Measurements from ENCODE around the gene BLID.

BLID gene

DNA sequence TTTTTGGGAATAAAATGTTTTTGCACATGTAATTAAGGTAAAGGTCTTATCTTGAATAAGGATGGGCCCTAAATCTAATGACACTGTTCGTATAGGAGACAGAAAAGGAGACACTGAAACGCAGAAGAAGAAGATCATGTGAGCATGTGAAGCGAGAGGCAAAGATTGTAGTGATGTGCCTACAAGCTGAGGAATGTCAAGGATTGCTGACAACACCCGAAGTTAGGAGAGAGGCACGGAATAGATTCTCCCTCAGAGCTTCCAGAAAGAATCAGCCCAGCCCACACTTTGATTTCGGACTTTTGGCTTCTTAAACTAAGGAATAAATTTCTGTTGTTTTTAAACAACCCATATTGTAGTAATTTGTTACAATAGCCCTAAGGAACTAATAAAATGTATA is 4.1 kb upstream of the BLID start:
- no peaks in the 10 kb centered on the region for H3K9me3 ChIP-seq (ENCODE audit: control insufficient read depth in 2 of 2, low read length in 2 of 2)

DNA sequence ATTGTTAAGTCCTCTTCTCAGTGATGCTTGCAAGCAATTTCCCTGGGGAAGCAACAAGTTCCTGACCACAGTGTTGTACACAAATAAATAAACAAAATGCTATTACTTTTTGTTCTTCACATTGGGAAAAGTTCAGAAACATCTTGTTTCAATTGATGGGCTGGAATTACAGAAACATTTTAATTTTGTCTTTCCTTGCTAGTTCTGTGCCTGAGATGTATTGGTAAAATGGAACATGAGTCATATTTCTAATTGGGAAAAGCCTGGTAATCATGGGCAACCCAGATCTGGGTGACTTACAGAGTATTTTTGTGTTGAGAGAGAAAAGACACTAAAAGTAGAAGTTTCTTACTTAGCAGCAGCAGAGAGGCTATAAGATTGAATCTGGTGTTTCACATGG is 576 bp upstream of the BLID start:
- no peak overlapping the region for H3K9ac ChIP-seq (ENCODE audit: low read length in 2 of 2)
- H3K9me3 ChIP-seq (ENCODE audit: control insufficient read depth in 2 of 2, low read length in 2 of 2) = no peaks in the 10 kb centered on the region
- H3K4me3 ChIP-seq (ENCODE audit: low read length in 2 of 2) = no peak overlapping the region
- peaks cover 0 to 1% of the 10 kb centered on the region in 2 donors for H3K36me3 ChIP-seq (ENCODE audit: control insufficient read depth in 2 of 2, insufficient read depth in 2 of 2, low read length in 2 of 2)
- H3K27ac ChIP-seq (ENCODE audit: low read length) = no peak overlapping the region
- peaks cover 12% of the 10 kb centered on the region for H3K4me1 ChIP-seq (ENCODE audit: control insufficient read depth, insufficient read depth, low read length)
- no peaks in the 10 kb centered on the region for H3K27me3 ChIP-seq (ENCODE audit: control insufficient read depth in 1 of 2, insufficient read depth in 2 of 2, low read length in 2 of 2)

More for the DNA sequence above, 4.1 kb upstream of the BLID start:
- no peak overlapping the region for H3K27ac ChIP-seq (ENCODE audit: low read length)
- H3K4me3 ChIP-seq (ENCODE audit: low read length in 2 of 2) = no peak overlapping the region
- no peak overlapping the region for H3K9ac ChIP-seq (ENCODE audit: low read length in 2 of 2)
- peaks cover 0 to 2% of the 10 kb centered on the region in 2 donors for H3K36me3 ChIP-seq (ENCODE audit: control insufficient read depth in 2 of 2, insufficient read depth in 2 of 2, low read length in 2 of 2)
- no peaks in the 10 kb centered on the region for H3K27me3 ChIP-seq (ENCODE audit: control insufficient read depth in 1 of 2, insufficient read depth in 2 of 2, low read length in 2 of 2)
- peaks cover 6% of the 10 kb centered on the region for H3K4me1 ChIP-seq (ENCODE audit: control insufficient read depth, insufficient read depth, low read length)

DNA sequence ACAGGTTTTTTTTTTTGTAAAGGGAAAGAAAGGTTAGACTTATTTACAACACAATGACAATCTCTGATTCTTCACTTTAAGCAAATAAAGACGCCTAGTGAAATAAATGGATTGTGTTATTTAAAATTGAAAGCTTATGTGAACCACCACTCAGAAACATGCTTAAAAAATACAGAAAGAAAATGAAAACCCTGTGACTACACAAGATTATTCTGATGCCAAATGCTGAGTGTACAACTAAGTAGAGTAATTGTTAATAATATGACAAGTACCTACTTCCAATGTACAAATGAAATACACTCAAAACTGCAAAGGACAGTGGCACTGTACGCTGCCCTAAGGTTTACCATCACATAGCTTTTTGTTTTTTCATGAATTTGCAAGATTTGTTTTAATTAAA is 1.0 kb downstream of the BLID start:
- H3K27me3 ChIP-seq (ENCODE audit: control insufficient read depth in 1 of 2, insufficient read depth in 2 of 2, low read length in 2 of 2) = no peaks in the 10 kb centered on the region
- H3K9me3 ChIP-seq (ENCODE audit: control insufficient read depth in 2 of 2, low read length in 2 of 2) = no peaks in the 10 kb centered on the region
- no peak overlapping the region for H3K4me3 ChIP-seq (ENCODE audit: low read length in 2 of 2)
- H3K9ac ChIP-seq (ENCODE audit: low read length in 2 of 2) = no peak overlapping the region
- H3K27ac ChIP-seq (ENCODE audit: low read length) = peak overlapping the region; percentile 6
- H3K36me3 ChIP-seq (ENCODE audit: control insufficient read depth in 2 of 2, insufficient read depth in 2 of 2, low read length in 2 of 2) = no peaks in the 10 kb centered on the region
- H3K4me1 ChIP-seq (ENCODE audit: control insufficient read depth, insufficient read depth, low read length) = peaks cover 12% of the 10 kb centered on the region

DNA sequence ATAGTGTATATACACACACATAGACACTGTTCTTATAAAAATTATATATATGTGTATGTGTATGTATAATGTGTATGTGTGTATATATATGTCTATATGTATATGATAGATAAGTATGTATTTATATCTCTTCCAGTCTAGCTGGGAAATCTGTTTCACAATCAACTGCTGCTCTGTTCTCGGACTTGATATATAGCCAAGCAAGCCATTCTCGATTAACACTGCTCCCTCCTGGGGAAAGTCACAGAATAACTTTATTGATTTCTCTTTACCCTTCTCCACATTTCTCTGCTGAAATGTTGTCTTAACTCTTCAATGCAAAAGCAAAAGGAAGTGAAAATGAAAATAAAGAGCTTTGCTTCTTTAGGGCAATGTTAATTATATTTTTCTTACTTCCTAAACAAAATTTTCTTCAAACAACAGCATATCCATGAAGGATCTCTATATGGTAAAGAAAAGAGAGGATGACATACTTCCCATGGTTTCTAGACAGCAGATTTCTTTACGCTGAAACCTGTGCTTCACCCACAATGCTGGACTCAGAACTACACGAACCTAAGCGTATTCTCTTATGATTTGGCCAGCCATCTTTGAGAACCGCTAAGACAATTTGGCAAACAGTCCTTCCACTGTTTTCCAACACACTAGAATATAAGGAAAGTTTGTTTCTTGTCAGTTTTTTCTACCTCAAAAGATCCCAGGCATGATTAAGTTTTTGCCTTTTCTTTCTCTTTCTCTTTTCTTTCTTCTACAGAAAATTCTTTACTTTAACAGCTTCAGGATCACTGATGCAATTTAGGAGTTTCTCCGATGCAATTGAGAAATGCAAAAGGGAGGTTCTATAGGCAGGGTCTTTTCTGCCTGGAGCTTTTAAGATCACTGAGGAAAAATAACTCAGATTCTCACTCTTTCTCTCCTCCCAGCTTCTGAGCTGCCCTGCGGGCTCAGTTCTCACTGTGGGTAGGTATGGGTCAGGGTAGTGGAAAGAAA is 1.9 kb downstream of the BLID start:
- no peak overlapping the region for H3K9ac ChIP-seq (ENCODE audit: low read length in 2 of 2)
- H3K27ac ChIP-seq (ENCODE audit: low read length) = peak overlapping the region; percentile 6
- H3K36me3 ChIP-seq (ENCODE audit: control insufficient read depth in 2 of 2, insufficient read depth in 2 of 2, low read length in 2 of 2) = no peaks in the 10 kb centered on the region
- peaks cover 12% of the 10 kb centered on the region for H3K4me1 ChIP-seq (ENCODE audit: control insufficient read depth, insufficient read depth, low read length)
- no peak overlapping the region for H3K4me3 ChIP-seq (ENCODE audit: low read length in 2 of 2)
- no peaks in the 10 kb centered on the region for H3K9me3 ChIP-seq (ENCODE audit: control insufficient read depth in 2 of 2, low read length in 2 of 2)
- H3K27me3 ChIP-seq (ENCODE audit: control insufficient read depth in 1 of 2, insufficient read depth in 2 of 2, low read length in 2 of 2) = no peaks in the 10 kb centered on the region

DNA sequence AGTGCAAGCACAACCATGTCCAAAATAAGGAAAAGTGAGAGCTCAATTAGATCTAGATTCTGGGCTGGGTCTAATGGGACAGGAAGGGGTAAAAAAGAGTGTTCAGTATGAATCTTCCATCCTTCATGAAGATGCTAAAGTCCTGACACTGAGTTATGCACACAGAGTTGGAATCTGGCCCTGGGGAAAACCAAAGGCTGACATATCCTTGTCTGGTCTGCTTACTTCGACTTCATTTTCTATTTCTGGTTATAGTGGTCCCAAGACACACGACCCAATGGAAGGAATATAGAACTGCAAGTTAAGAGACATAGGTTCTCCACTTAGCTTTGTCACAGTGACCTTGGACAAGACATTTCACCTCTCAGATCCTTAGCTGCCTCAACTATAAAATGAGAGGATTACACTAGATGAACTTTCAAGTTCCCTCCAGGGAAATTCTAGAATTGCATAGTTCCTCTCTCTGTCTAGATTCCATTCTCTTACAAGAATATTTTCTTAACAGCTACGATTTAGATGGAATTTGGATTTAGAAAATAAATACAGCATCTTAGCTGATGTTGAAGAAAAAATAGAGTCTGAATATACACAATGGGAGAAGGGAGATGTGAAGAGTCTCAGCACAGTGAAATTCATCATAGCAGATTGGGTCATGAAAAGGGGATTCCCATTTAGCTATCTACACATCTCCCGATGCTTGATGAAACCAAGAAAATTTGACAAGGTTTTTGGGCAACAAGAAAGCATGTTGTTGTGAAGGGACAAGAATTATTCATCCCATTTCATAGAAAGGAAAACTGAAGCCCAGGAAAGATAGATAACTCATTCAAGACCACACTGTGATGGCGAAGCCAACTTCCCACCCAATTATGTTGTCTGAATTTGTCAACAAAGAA is 3.3 kb downstream of the BLID start:
- Histone ChIP-seq H3K27me3 (ENCODE audit: control insufficient read depth in 1 of 2, insufficient read depth in 2 of 2, low read length in 2 of 2) (no peaks in the 10 kb centered on the region), H3K36me3 (ENCODE audit: control insufficient read depth in 2 of 2, insufficient read depth in 2 of 2, low read length in 2 of 2) (no peaks in the 10 kb centered on the region), H3K9me3 (ENCODE audit: control insufficient read depth in 2 of 2, low read length in 2 of 2) (no peaks in the 10 kb centered on the region), H3K4me1 (ENCODE audit: control insufficient read depth, insufficient read depth, low read length) (peaks cover 12% of the 10 kb centered on the region), H3K4me3 (ENCODE audit: low read length in 2 of 2) (no peak overlapping the region), H3K9ac (ENCODE audit: low read length in 2 of 2) (no peak overlapping the region), H3K27ac (ENCODE audit: low read length) (no peak overlapping the region)

DNA sequence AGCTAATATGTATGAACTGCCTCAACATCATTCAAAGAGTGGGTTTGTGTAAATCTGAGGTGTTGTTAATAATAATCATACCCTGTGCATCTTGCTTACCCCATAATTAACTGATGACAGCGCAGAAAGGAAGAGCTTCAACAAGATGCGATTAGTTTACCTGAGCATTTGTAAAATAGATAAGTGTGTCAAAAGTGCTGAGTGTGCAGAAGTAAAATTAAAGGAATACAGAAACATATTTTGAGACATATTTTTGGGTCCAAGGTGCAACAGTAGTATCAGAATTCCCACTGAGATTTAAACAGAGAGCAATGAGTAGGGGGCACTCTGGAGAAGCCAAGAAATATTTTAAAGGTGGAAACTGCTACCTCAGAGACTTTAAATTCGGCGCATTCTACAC is 6.1 kb downstream of the BLID start:
- H3K9ac ChIP-seq (ENCODE audit: low read length in 2 of 2) = no peak overlapping the region
- H3K4me1 ChIP-seq (ENCODE audit: control insufficient read depth, insufficient read depth, low read length) = peaks cover 4% of the 10 kb centered on the region
- H3K36me3 ChIP-seq (ENCODE audit: control insufficient read depth in 2 of 2, insufficient read depth in 2 of 2, low read length in 2 of 2) = no peaks in the 10 kb centered on the region
- no peaks in the 10 kb centered on the region for H3K9me3 ChIP-seq (ENCODE audit: control insufficient read depth in 2 of 2, low read length in 2 of 2)
- H3K27me3 ChIP-seq (ENCODE audit: control insufficient read depth in 1 of 2, insufficient read depth in 2 of 2, low read length in 2 of 2) = no peaks in the 10 kb centered on the region
- H3K27ac ChIP-seq (ENCODE audit: low read length) = no peak overlapping the region
- no peak overlapping the region for H3K4me3 ChIP-seq (ENCODE audit: low read length in 2 of 2)

DNA sequence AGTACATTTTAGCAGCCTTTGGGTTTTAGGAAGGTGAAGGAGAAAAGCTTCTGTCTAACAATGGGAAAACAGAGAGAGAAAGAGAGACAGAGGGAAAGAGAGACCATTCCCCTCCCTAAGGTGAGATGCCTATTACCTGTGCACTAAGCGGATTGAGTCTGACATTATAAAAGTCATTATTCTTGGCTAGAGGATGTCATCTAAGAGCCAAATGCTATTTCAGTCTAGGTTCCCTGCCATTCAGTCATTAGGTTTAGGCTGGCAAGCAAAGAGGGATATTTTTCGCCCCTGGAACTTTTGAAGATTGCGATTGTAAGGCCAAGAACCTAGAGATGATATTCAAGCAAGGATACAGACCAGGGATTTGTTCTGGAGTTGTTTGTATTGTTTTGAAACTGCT is 7.2 kb downstream of the BLID start:
- H3K9ac ChIP-seq (ENCODE audit: low read length in 2 of 2) = no peak overlapping the region
- H3K4me3 ChIP-seq (ENCODE audit: low read length in 2 of 2) = no peak overlapping the region
- H3K27me3 ChIP-seq (ENCODE audit: control insufficient read depth in 1 of 2, insufficient read depth in 2 of 2, low read length in 2 of 2) = no peaks in the 10 kb centered on the region
- no peaks in the 10 kb centered on the region for H3K36me3 ChIP-seq (ENCODE audit: control insufficient read depth in 2 of 2, insufficient read depth in 2 of 2, low read length in 2 of 2)
- no peaks in the 10 kb centered on the region for H3K9me3 ChIP-seq (ENCODE audit: control insufficient read depth in 2 of 2, low read length in 2 of 2)
- no peak overlapping the region for H3K27ac ChIP-seq (ENCODE audit: low read length)
- H3K4me1 ChIP-seq (ENCODE audit: control insufficient read depth, insufficient read depth, low read length) = no peaks in the 10 kb centered on the region

DNA sequence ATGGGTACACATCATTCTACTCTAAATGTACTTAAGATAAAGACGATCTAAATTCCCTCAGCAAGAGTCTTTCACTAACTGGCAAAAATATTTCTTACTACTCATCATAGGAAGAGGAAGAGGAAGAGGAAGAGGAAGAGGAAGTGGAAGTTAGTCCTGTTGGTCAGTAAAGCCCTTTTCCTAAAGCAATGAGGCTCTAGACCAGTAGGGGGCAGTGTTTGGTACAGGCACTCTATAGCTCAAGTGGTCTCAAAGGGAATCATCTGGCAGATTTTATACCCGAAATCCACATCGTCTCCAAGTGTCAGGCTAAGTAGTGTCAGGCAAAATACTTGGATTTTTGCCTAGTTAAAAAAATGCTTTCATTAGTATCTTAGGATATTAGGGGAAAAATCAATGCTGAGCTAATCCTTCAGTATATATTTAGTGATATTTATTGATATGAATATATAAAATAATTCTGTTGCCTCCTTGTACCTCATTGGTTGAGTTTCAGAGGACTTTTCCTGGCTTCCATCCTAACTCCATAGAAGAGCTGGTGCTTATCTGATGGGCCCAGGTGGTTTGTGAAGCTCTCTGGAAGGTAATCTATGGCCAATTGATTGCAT is 7.7 kb downstream of the BLID start:
- Histone ChIP-seq H3K9me3 (ENCODE audit: control insufficient read depth in 2 of 2, low read length in 2 of 2) (no peaks in the 10 kb centered on the region), H3K4me3 (ENCODE audit: low read length in 2 of 2) (no peak overlapping the region), H3K9ac (ENCODE audit: low read length in 2 of 2) (no peak overlapping the region), H3K27me3 (ENCODE audit: control insufficient read depth in 1 of 2, insufficient read depth in 2 of 2, low read length in 2 of 2) (no peaks in the 10 kb centered on the region), H3K36me3 (ENCODE audit: control insufficient read depth in 2 of 2, insufficient read depth in 2 of 2, low read length in 2 of 2) (no peaks in the 10 kb centered on the region), H3K4me1 (ENCODE audit: control insufficient read depth, insufficient read depth, low read length) (no peaks in the 10 kb centered on the region), H3K27ac (ENCODE audit: low read length) (no peak overlapping the region)

DNA sequence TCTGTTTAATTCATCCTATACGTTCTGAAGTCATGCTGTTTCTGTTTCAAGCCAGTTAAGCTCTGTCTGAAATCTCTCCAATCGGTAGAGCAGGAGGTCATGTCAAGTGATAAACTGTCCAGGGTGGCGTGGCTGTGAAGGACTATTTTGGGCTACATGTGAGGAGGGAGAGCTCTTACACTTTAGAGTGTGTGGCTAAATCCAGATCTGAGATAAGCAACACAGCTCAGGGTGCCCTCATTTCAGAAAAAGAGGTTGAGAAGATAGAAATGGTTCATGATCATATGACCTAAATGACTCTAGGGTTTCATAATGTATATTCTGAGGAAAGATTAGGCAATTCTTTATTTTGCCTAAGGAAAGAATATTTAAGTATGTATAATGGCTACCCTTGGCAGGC is 8.4 kb downstream of the BLID start:
- no peaks in the 10 kb centered on the region for H3K9me3 ChIP-seq (ENCODE audit: control insufficient read depth in 2 of 2, low read length in 2 of 2)
- no peaks in the 10 kb centered on the region for H3K36me3 ChIP-seq (ENCODE audit: control insufficient read depth in 2 of 2, insufficient read depth in 2 of 2, low read length in 2 of 2)
- H3K27me3 ChIP-seq (ENCODE audit: control insufficient read depth in 1 of 2, insufficient read depth in 2 of 2, low read length in 2 of 2) = no peaks in the 10 kb centered on the region
- H3K9ac ChIP-seq (ENCODE audit: low read length in 2 of 2) = no peak overlapping the region
- no peak overlapping the region for H3K4me3 ChIP-seq (ENCODE audit: low read length in 2 of 2)
- H3K27ac ChIP-seq (ENCODE audit: low read length) = no peak overlapping the region
- no peaks in the 10 kb centered on the region for H3K4me1 ChIP-seq (ENCODE audit: control insufficient read depth, insufficient read depth, low read length)

DNA sequence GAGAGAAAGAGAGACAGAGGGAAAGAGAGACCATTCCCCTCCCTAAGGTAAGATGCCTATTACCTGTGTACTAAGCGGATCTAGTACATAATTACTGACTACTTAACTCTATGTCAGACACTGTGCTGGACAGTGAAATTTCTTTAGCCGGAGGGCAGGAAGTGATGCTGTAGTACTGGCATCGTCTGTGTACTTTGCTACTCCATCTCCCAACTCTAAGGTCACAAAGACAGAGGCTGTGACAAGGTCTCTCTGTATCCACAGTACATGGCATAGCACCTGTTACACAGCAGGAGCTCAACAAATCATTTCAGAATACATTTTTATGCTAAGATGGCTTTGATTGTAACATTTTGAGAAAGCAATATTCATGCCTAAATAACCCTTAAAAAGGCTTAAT is 9.0 kb downstream of the BLID start:
- no peak overlapping the region for H3K4me3 ChIP-seq (ENCODE audit: low read length in 2 of 2)
- no peak overlapping the region for H3K9ac ChIP-seq (ENCODE audit: low read length in 2 of 2)
- H3K27me3 ChIP-seq (ENCODE audit: control insufficient read depth in 1 of 2, insufficient read depth in 2 of 2, low read length in 2 of 2) = no peaks in the 10 kb centered on the region
- H3K36me3 ChIP-seq (ENCODE audit: control insufficient read depth in 2 of 2, insufficient read depth in 2 of 2, low read length in 2 of 2) = no peaks in the 10 kb centered on the region
- peaks cover 4% of the 10 kb centered on the region for H3K4me1 ChIP-seq (ENCODE audit: control insufficient read depth, insufficient read depth, low read length)
- H3K9me3 ChIP-seq (ENCODE audit: control insufficient read depth in 2 of 2, low read length in 2 of 2) = no peaks in the 10 kb centered on the region
- H3K27ac ChIP-seq (ENCODE audit: low read length) = no peak overlapping the region

Measured in stomach smooth muscle (tissue), 2 donors.